HG02763 (cell line): ENCODE results near the gene TEX38.

Source experiments
- ATAC-seq: cut with Tn5 transposase; IDR thresholded peaks from one replicate; pipeline ENCODE4 v1.9.1; 2021; ENCODE audit warnings: mild to moderate bottlenecking, moderate library complexity; ENCODE audit not compliant: unreplicated experiment

The TEX38 gene

GRCh38 chr1:46721204-46721603 lies 49.5 kb downstream of the TEX38 start:
- ATAC-seq: no peak

- no peak for ATAC-seq
Measured at GRCh38 chr1:46721686-46722205, 50.1 kb downstream of the TEX38 start.
